Measurements from ENCODE around the gene UBR4.

DNA sequence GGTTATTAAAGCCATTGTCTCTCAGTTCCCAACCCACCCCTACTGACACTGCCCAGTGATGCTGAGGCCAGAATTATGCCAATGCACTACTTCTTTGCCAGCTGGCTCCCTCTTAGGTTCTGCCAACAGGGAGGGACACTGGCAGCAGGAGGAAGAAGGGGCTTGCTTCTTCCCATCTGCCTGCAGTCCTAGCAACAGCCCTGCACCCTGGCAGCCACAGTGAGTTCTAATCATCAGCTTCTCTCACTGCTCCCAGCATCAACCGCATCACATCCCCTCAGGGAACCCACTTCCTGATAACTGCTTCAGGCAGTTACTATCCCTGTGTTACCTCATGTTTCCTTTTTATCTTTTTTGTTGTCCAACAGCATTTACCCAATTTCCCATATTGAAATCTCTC lies 86.2 kb downstream of the UBR4 start:
- TF ChIP-seq CTCF (IDR thresholded peaks at IDR 0.05; ENCODE audit: low read depth, low read length, poor library complexity, severe bottlenecking) (no peak), EZH2phosphoT487 (IDR thresholded peaks at IDR 0.05; ENCODE audit: borderline replicate concordance, low read length) (no peak)

Data from DOHH2 (cell line).